GM12878 (cell line): ENCODE results near the gene P2RY1. TPM values are rescaled to one million over a fixed set of nuclear protein-coding genes. Genes with fewer than 3 reads are reported as not detected.

Experiments used
- ATAC-seq: fragments of 200-7000 bp; cut with Tn5 transposase; 3 replicates; pipeline ENCODE4 v1.9.1; 2020; ENCODE audit warnings: mild to moderate bottlenecking, moderate library complexity
- BruUV-seq: library from RNA; stranded (reverse); fragments of 400-500 nt; replicated peaks from 2 replicates; lab custom pipeline; 2021; lab: Mats Ljungman, UMichigan
- CTCF ChIA-PET: fragments of 300-600 bp; sonication (Branson Sonifier 250); formaldehyde crosslinking; extraction: SDS; loops from one replicate; lab custom pipeline; 2021; ENCODE audit warnings: inconsistent platforms; lab: Yijun Ruan, JAX
- POLR2A ChIA-PET: fragments of 350-600 bp; formaldehyde crosslinking; extraction: SDS; loops from one replicate; lab custom pipeline; 2021; ENCODE audit warnings: inconsistent platforms; lab: Charles Lee
- RAD21 ChIA-PET: fragments of 300-600 bp; sonication (Branson Sonifier 250); formaldehyde crosslinking; loops from one replicate; lab custom pipeline; 2023; ENCODE audit warnings: antibody characterized with exemption; ENCODE audit not compliant: unreplicated experiment; lab: Charles Lee
- SMC1A ChIA-PET: fragments of 300-600 bp; sonication (Branson Sonifier 250); formaldehyde crosslinking; loops from one replicate; lab custom pipeline; 2023; ENCODE audit not compliant: unreplicated experiment, uncharacterized antibody; lab: Charles Lee
- DNase-seq: peaks from one replicate; pipeline ENCODE4 v3.0.0-alpha.2; 2011; ENCODE audit warnings: low read depth, low spot score
- FAIRE-seq: peaks from 3 replicates; lab custom pipeline; 2011; peaks lifted over from hg19 to GRCh38; lab: Jason Lieb, UNC
- H2AFZ ChIP-seq: 2 replicates; pipeline ENCODE4 v1.6.0; 2011; ENCODE audit warnings: low read depth, low read length, control low read depth; ENCODE audit not compliant: control insufficient read depth
- H3K27ac ChIP-seq: 2 replicates; pipeline ENCODE4 v1.5.1; 2011; ENCODE audit warnings: control low read depth; ENCODE audit not compliant: control insufficient read depth, insufficient read depth
- H3K27me3 ChIP-seq, 2 experiments: replicated peaks in 1 of 2; 2 replicates each; pipeline versions ENCODE4 v1.6.0 to v1.6.1; 2011; ENCODE audit warnings: low read length in 1 of 2; ENCODE audit not compliant: control insufficient read depth in 2 of 2, insufficient read depth in 2 of 2
- H3K36me3 ChIP-seq, 2 experiments: 2 replicates each; pipeline ENCODE4 v1.5.1; 2011; ENCODE audit warnings: low read length in 1 of 2; ENCODE audit not compliant: control insufficient read depth in 2 of 2, insufficient read depth in 2 of 2
- H3K4me1 ChIP-seq: 2 replicates; pipeline ENCODE4 v1.6.1; 2011; ENCODE audit warnings: mild to moderate bottlenecking, low read length, moderate library complexity, mixed read lengths; ENCODE audit not compliant: control insufficient read depth, insufficient read depth
- H3K4me2 ChIP-seq: 2 replicates; pipeline ENCODE4 v1.6.0; 2011; ENCODE audit warnings: control low read depth; ENCODE audit not compliant: control insufficient read depth, insufficient read depth
- H3K4me3 ChIP-seq: fragments of 200-600 bp; sonication (generic); 2 replicates; pipeline ENCODE4 v1.5.1; 2016
- H3K79me2 ChIP-seq: 2 replicates; pipeline ENCODE4 v1.6.0; 2011; ENCODE audit warnings: low read length; ENCODE audit not compliant: control insufficient read depth, insufficient read depth
- H3K9ac ChIP-seq: 2 replicates; pipeline ENCODE4 v1.8.0; 2011; ENCODE audit warnings: low read length, control low read depth, mixed read lengths; ENCODE audit not compliant: control insufficient read depth, insufficient read depth
- H3K9me3 ChIP-seq: replicated peaks from 3 replicates; pipeline ENCODE4 v1.5.1; 2011; ENCODE audit warnings: mild to moderate bottlenecking, low read length; ENCODE audit not compliant: control insufficient read depth, insufficient read depth
- H4K20me1 ChIP-seq: 2 replicates; pipeline ENCODE4 v1.6.0; 2011; ENCODE audit not compliant: control insufficient read depth, insufficient read depth
- BMI1 ChIP-seq: fragments of 450-650 bp; IDR thresholded peaks from 2 replicates; pipeline ENCODE4 v1.6.1; 2016; ENCODE audit warnings: mild to moderate bottlenecking, moderate library complexity, borderline replicate concordance
- HDAC6 ChIP-seq: fragments of 200-600 bp; sonication (generic); IDR thresholded peaks from one replicate; pipeline ENCODE4 v1.8.0; 2017; ENCODE audit warnings: antibody characterized with exemption; ENCODE audit not compliant: unreplicated experiment
- IRF4 ChIP-seq: IDR thresholded peaks from 2 replicates; pipeline ENCODE4 v1.6.1; 2011; ENCODE audit warnings: low read depth, low read length
- MTA2 ChIP-seq: fragments of 450-650 bp; IDR thresholded peaks from 2 replicates; pipeline ENCODE4 v1.6.1; 2016; ENCODE audit warnings: low read depth, mild to moderate bottlenecking, moderate library complexity
- MYB ChIP-seq: fragments of 150-350 bp; IDR thresholded peaks from 2 replicates; pipeline ENCODE4 v1.6.1; 2014; ENCODE audit warnings: mild to moderate bottlenecking, low read depth, low read length, borderline replicate concordance
- NR2C2 ChIP-seq: IDR thresholded peaks from 2 replicates; pipeline ENCODE4 v1.6.1; 2011; ENCODE audit warnings: borderline replicate concordance, low read depth; ENCODE audit not compliant: control insufficient read depth, insufficient read length
- PAX8 ChIP-seq: fragments of 450-650 bp; IDR thresholded peaks from 2 replicates; pipeline ENCODE4 v1.6.1; 2017; ENCODE audit warnings: mild to moderate bottlenecking, moderate library complexity
- RBBP5 ChIP-seq: fragments of 200-600 bp; sonication (generic); conservative IDR thresholded peaks from 2 replicates; pipeline ENCODE4 v1.6.1; 2016
- SMARCA5 ChIP-seq: fragments of 450-650 bp; IDR thresholded peaks from 2 replicates; pipeline ENCODE4 v1.6.1; 2017; ENCODE audit warnings: mild to moderate bottlenecking
- SPI1 ChIP-seq: IDR thresholded peaks from 2 replicates; pipeline ENCODE4 v1.6.1; 2011; ENCODE audit warnings: low read depth, mild to moderate bottlenecking, low read length, moderate library complexity, borderline replicate concordance; ENCODE audit not compliant: insufficient read depth
- ZSCAN29 ChIP-seq: fragments of 450-650 bp; IDR thresholded peaks from 2 replicates; pipeline ENCODE4 v1.6.1; 2017; ENCODE audit warnings: mild to moderate bottlenecking, moderate library complexity
- WGBS: methylation state at CpG from one replicate; pipeline ENCODE4 v1.1.6; 2016; ENCODE audit warnings: low lambda C conversion rate; ENCODE audit not compliant: insufficient replicate concordance, insufficient coverage; ENCODE audit errors: missing lambda C conversion rate; 5-methylcytosine and 5-hydroxymethylcytosine counted together
- in situ Hi-C: fragments of 300-500 bp; cut with MboI; formaldehyde crosslinking; loops from 9 replicates; pipeline ENCODE4 v1.14.3; 2018; ENCODE audit warnings: mixed read lengths
- intact Hi-C: fragments of 100-400 bp; cut with micrococcal nuclease; formaldehyde crosslinking; loops from one replicate; pipeline ENCODE4 v1.14.2; 2022; ENCODE audit not compliant: unreplicated experiment
- polyA plus RNA-seq, 11 experiments: library from polyadenylated mRNA; depleted of rRNA in 4 of 11; unstranded in 6 of 11; stranded (reverse) in 5 of 11; fragments of >200 nt; fragmentation: Nextera tagmentation in 4 of 11; fragmentation: Illumina TruSeq in 1 of 11; extraction: Ambion mirVana in 4 of 11; extraction: Trizol in 1 of 11; gene quantifications; 1 replicate in 1 of 11; 2 replicates in 10 of 11; pipeline versions ENCODE4 v1.2.1 to v1.2.3, GENCODE V29; 2011 to 2016; ENCODE audit warnings: inconsistent platforms in 2 of 11, missing spikeins in 2 of 11, low read depth in 1 of 11
- total RNA-seq, 4 experiments: library from RNA; depleted of rRNA in 3 of 4; stranded (reverse); fragments of >200 nt in 3 of 4; fragmentation: Illumina TruSeq in 1 of 4; extraction: Trizol in 1 of 4; gene quantifications; 2 replicates each; pipeline versions ENCODE4 v1.2.1 to v1.2.3, GENCODE V29; 2013 to 2021
- TF ChIP-seq, protein P1 (sequence below): fragments of 450-650 bp; IDR thresholded peaks from 2 replicates; pipeline ENCODE4 v1.6.1; 2018; ENCODE audit warnings: mild to moderate bottlenecking, low read depth, moderate library complexity; ENCODE audit not compliant: partially characterized antibody
- TF ChIP-seq, protein P2 (sequence below), 3 experiments: IDR thresholded peaks in 2 of 3; conservative IDR thresholded peaks in 1 of 3; 2 replicates each; pipeline ENCODE4 v1.5.1; 2011; ENCODE audit warnings: low read depth in 3 of 3, low read length in 3 of 3, mild to moderate bottlenecking in 3 of 3, control low read depth in 2 of 3, moderate library complexity in 2 of 3, inconsistent platforms in 1 of 3, mixed read lengths in 1 of 3; ENCODE audit not compliant: control insufficient read depth in 2 of 3, insufficient read depth in 1 of 3; ENCODE audit errors: extremely low read depth in 1 of 3

The P2RY1 gene
- total and polyA plus RNA-seq, 10 of the 15 experiments (the other 5 are each of a cell fraction or from before 2014, with no cell fraction given) = 0.01 to 3.4 (median 1.9) TPM

DNA sequence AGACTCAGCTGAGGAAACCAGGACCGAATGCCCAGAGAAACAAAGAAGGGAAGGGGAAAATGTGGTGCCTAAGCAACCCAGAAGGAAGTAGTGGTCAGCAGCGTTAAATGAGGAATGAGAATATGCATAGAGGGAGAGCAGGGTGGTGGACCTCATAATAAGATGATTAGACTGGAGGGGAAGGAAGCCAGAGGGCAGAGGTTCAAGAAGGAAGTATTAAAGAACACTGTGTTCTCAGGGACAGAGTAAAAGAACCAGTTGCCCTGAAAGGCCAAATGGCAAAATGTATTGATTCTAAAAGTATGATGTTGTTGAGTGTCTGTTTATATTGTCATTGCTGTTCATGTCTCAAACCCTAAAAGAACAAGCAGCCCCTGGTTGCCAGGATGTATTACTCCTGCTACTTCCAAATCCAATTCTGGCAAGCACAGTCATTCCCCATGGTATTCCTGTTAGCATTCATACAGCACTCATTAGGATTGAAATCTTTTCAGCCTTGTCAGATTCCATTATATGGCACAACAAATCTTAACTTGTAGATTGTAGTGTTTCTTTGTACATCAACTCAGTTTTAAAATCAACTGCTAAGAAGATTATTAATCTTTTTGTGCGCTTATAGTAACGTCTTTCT, 23.4 kb downstream of the P2RY1 start:
- in situ Hi-C loops = no loop called here
- POLR2A ChIA-PET = no interaction called here
- SMC1A ChIA-PET = interaction anchor here (0.6 kb wide), 1 partner anchor 692 kb away, joined by 3 read pairs; no protein-coding TSS in a partner anchor
- ATAC-seq (no peak), FAIRE-seq (no peak), DNase-seq (no peak)
- H3K4me2 ChIP-seq = no peak overlapping the region
- no peaks in the 10 kb centered on the region for H3K4me1 ChIP-seq
- RAD21 ChIA-PET = no interaction called here
- H3K36me3 ChIP-seq = no peaks in the 10 kb centered on the region
- no peaks in the 10 kb centered on the region for H3K9me3 ChIP-seq
- intact Hi-C loops = no loop called here
- CTCF ChIA-PET = no interaction called here
- 40% methylated on average over 4 of the region's 4 CpGs for WGBS
- no peaks in the 10 kb centered on the region for H3K27me3 ChIP-seq
- TF ChIP-seq PAX8 = no peak
- no peak for TF ChIP-seq SPI1
- no peak for TF ChIP-seq SMARCA5
- no peak for TF ChIP-seq NR2C2
- TF ChIP-seq HDAC6 = no peak
- no peak for TF ChIP-seq BMI1
- TF ChIP-seq MTA2 = no peak
- TF ChIP-seq, protein P1, sequence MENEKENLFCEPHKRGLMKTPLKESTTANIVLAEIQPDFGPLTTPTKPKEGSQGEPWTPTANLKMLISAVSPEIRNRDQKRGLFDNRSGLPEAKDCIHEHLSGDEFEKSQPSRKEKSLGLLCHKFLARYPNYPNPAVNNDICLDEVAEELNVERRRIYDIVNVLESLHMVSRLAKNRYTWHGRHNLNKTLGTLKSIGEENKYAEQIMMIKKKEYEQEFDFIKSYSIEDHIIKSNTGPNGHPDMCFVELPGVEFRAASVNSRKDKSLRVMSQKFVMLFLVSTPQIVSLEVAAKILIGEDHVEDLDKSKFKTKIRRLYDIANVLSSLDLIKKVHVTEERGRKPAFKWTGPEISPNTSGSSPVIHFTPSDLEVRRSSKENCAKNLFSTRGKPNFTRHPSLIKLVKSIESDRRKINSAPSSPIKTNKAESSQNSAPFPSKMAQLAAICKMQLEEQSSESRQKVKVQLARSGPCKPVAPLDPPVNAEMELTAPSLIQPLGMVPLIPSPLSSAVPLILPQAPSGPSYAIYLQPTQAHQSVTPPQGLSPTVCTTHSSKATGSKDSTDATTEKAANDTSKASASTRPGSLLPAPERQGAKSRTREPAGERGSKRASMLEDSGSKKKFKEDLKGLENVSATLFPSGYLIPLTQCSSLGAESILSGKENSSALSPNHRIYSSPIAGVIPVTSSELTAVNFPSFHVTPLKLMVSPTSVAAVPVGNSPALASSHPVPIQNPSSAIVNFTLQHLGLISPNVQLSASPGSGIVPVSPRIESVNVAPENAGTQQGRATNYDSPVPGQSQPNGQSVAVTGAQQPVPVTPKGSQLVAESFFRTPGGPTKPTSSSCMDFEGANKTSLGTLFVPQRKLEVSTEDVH = no peak
- no peak for TF ChIP-seq RBBP5
- no peak for TF ChIP-seq ZSCAN29
- TF ChIP-seq, protein P2, sequence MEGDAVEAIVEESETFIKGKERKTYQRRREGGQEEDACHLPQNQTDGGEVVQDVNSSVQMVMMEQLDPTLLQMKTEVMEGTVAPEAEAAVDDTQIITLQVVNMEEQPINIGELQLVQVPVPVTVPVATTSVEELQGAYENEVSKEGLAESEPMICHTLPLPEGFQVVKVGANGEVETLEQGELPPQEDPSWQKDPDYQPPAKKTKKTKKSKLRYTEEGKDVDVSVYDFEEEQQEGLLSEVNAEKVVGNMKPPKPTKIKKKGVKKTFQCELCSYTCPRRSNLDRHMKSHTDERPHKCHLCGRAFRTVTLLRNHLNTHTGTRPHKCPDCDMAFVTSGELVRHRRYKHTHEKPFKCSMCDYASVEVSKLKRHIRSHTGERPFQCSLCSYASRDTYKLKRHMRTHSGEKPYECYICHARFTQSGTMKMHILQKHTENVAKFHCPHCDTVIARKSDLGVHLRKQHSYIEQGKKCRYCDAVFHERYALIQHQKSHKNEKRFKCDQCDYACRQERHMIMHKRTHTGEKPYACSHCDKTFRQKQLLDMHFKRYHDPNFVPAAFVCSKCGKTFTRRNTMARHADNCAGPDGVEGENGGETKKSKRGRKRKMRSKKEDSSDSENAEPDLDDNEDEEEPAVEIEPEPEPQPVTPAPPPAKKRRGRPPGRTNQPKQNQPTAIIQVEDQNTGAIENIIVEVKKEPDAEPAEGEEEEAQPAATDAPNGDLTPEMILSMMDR (IDR thresholded peaks at IDR 0.05 in 2 of 3, conservative IDR thresholded peaks at IDR 0.05 in 1 of 3; ENCODE audit: control insufficient read depth in 2 of 3, extremely low read depth in 1 of 3, insufficient read depth in 1 of 3, low read depth in 3 of 3, low read length in 3 of 3) = no peak
- TF ChIP-seq MYB = no peak
- TF ChIP-seq IRF4 = no peak
- no peak overlapping the region for H3K4me3 ChIP-seq
- H2AFZ ChIP-seq = no peak overlapping the region
- H3K27ac ChIP-seq = no peak overlapping the region
- H3K9ac ChIP-seq = no peak overlapping the region
- H3K79me2 ChIP-seq = no peaks in the 10 kb centered on the region
- H4K20me1 ChIP-seq = no peaks in the 10 kb centered on the region
- no TSS peak for BruUV-seq
